ENCODE data around the gene IL32.

The IL32 gene

DNA sequence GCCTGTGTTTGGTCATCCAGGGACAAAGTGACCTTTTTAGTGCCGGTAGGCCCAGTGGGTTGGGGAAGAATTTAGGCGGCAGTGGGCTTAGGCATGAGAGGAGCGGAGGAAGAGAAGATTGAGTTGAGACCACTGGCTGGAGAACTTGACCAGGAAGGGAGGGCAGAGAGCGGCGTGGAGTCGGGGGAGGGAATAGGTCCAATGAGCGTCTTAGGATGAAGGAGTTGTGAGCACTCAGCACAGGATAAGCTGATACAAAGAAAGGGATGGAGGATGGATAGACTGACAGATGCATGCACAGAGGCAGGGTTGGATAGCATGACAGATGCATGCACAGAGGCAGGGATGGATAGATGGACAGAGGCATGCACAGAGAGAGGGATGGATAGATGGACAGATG lies 8.0 kb downstream of the IL32 start:
- TF ChIP-seq POLR2AphosphoS5 (IDR thresholded peaks at IDR 0.05; ENCODE audit: low read depth, low read length): no peak
- TF ChIP-seq, protein P1, sequence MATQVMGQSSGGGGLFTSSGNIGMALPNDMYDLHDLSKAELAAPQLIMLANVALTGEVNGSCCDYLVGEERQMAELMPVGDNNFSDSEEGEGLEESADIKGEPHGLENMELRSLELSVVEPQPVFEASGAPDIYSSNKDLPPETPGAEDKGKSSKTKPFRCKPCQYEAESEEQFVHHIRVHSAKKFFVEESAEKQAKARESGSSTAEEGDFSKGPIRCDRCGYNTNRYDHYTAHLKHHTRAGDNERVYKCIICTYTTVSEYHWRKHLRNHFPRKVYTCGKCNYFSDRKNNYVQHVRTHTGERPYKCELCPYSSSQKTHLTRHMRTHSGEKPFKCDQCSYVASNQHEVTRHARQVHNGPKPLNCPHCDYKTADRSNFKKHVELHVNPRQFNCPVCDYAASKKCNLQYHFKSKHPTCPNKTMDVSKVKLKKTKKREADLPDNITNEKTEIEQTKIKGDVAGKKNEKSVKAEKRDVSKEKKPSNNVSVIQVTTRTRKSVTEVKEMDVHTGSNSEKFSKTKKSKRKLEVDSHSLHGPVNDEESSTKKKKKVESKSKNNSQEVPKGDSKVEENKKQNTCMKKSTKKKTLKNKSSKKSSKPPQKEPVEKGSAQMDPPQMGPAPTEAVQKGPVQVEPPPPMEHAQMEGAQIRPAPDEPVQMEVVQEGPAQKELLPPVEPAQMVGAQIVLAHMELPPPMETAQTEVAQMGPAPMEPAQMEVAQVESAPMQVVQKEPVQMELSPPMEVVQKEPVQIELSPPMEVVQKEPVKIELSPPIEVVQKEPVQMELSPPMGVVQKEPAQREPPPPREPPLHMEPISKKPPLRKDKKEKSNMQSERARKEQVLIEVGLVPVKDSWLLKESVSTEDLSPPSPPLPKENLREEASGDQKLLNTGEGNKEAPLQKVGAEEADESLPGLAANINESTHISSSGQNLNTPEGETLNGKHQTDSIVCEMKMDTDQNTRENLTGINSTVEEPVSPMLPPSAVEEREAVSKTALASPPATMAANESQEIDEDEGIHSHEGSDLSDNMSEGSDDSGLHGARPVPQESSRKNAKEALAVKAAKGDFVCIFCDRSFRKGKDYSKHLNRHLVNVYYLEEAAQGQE (IDR thresholded peaks at IDR 0.05; ENCODE audit: insufficient read depth in 1 of 2, low read depth in 2 of 2, low read length in 2 of 2): no peak

DNA sequence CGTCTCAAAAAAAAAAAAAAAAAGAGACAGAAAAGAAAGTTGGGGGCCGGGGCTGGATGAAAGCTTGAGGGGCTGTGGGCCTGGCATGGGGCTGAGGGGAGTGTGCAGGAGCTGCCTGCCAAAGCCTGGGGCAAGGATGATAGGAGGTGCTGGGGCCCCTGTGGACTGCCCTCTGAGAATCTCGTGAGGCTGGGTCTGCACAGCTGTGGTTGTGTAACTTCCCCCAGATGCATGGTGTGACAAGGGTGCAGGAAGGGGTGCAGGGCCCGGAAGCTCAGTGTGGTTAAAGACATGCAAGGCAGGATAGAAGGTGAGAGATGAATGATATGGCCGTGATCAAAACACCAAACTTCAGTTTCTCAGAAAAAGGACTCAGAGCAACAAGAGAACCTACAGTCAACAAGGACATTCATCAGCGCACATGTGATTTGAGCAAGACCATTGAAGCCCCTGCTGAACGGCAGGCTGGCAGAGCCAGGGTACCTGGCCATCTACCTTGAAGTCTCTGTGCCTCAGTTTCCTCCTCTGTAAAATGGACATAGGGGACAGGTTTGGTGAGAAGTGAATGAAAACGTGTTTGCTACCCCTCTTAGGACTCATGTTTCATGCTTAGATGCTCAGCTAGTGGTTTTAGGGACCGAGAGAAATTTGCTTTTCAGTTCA lies 9.6 kb downstream of the IL32 start:
- TF ChIP-seq POLR2AphosphoS5 (IDR thresholded peaks at IDR 0.05; ENCODE audit: low read depth, low read length): no peak
- no peak for TF ChIP-seq TAF1 (IDR thresholded peaks at IDR 0.05; ENCODE audit: borderline replicate concordance, insufficient read depth, low read length)

DNA sequence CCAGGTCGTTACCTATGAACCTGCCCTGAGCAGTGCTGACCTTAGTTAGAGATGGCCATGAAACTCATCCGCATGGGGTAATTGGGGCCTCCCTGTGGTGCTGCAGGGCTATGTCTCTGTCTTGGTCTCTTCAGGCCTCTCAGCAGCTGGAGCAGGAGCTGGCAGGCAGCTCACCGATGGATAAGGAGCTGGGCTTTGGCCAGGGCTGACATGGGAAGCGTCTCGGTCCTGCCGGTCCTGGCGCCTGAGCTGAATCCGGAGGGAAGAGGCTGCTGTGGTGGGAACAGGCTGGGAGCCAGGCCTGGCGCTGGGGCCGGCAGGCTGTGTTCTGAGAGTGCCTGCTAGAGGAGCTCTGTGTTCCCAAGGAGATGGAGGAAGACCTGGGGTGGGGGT lies 10.1 kb downstream of the IL32 start:
- TF ChIP-seq, protein P1 (IDR thresholded peaks at IDR 0.05; ENCODE audit: insufficient read depth in 1 of 2, low read depth in 2 of 2, low read length in 2 of 2): no peak
- TF ChIP-seq POLR2AphosphoS5 (IDR thresholded peaks at IDR 0.05; ENCODE audit: low read depth, low read length) (no peak), TAF1 (IDR thresholded peaks at IDR 0.05; ENCODE audit: borderline replicate concordance, insufficient read depth, low read length) (no peak), FOXP2 (optimal IDR thresholded peaks at IDR 0.05; ENCODE audit: borderline replicate concordance, extremely low read depth, extremely low read length, insufficient read depth) (no peak), SIN3A (IDR thresholded peaks at IDR 0.05; ENCODE audit: borderline replicate concordance, insufficient read depth, low read length) (no peak)

DNA sequence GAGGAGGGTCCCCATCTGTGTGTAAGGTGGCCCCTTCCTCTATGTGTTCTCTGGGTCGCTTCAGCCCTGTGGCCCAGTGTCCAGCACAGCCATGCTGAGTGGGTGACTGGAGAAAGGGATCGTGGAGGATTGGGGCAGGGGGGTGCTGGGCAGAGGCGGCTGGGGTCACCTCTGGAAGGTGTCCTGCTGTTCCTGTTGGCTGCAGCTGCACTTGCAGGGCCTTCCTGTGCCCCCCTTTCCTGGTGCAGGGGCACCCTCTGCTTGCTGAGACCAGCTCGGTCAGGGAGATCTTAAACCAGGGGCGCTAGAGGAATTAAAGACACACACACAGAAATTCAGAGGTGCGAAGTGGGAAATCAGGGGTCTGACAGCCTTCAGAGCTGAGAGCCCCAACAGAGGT lies 11.1 kb downstream of the IL32 start:
- no peak for TF ChIP-seq SIN3A (IDR thresholded peaks at IDR 0.05; ENCODE audit: borderline replicate concordance, insufficient read depth, low read length)
- TF ChIP-seq TAF1 (IDR thresholded peaks at IDR 0.05; ENCODE audit: borderline replicate concordance, insufficient read depth, low read length): no peak
- TF ChIP-seq, protein P1 (IDR thresholded peaks at IDR 0.05; ENCODE audit: insufficient read depth in 1 of 2, low read depth in 2 of 2, low read length in 2 of 2): no peak
- no peak for TF ChIP-seq FOXP2 (optimal IDR thresholded peaks at IDR 0.05; ENCODE audit: borderline replicate concordance, extremely low read depth, extremely low read length, insufficient read depth)
- TF ChIP-seq POLR2AphosphoS5 (IDR thresholded peaks at IDR 0.05; ENCODE audit: low read depth, low read length): no peak

DNA sequence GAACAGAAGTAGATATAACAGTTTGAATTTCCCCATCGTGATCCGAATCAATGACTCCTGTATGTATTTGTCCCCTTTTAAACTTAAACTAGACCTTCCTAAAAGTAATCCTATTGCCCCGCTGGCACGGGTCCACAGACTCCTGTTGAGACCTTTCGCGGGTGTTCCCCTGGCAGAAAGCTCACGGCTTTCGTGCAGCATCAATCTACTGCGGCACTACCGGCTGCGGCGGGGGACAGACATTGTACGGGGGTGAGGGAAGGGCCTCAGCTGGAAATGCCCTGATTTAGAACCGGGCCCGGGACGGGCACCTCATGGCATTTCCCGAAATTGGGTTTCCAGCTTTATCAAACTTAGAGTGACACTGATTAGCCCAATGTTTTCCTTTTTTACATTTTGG lies 14.6 kb downstream of the IL32 start:
- TF ChIP-seq POLR2AphosphoS5 (IDR thresholded peaks at IDR 0.05; ENCODE audit: low read depth, low read length): no peak
- no peak for TF ChIP-seq SIN3A (IDR thresholded peaks at IDR 0.05; ENCODE audit: borderline replicate concordance, insufficient read depth, low read length)
- TF ChIP-seq, protein P1 (IDR thresholded peaks at IDR 0.05; ENCODE audit: insufficient read depth in 1 of 2, low read depth in 2 of 2, low read length in 2 of 2): no peak
- TF ChIP-seq FOXP2 (optimal IDR thresholded peaks at IDR 0.05; ENCODE audit: borderline replicate concordance, extremely low read depth, extremely low read length, insufficient read depth): no peak
- TF ChIP-seq TAF1 (IDR thresholded peaks at IDR 0.05; ENCODE audit: borderline replicate concordance, insufficient read depth, low read length): no peak

All from PFSK-1 (cell line).